ENCODE data around the gene TARS3.

DNA sequence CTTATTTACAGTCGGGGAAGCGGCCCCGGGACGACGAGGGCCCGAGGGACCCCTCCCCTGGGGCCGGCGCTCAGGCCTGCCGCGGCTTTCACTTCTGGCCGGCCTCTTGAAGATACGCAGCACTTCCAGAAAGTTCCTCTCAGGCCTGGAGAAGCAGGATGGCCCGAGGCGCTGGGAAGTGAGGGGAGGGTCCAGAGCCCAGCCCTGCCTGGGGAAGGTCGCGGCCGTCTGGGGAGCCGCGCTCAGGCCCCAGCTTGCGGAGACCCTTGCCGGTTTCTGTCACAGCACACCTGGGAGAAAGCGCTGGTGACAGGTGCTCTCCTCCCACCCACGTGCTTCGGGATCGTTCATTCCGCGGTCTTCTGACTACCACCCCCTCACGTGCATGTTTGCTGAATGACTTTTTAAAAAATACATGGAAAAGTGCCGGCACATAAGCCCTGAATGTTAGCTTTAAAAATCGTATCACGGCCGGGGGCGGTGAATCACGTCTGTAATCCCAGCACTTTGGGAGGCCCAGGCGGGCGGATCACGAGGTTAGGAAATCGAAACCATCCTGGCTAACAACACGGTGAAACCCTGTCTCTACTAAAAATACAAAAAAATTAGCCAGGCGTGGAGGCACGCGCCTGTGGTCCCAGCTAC lies 71.4 kb downstream of the TARS3 start:
- TF ChIP-seq, protein P1, sequence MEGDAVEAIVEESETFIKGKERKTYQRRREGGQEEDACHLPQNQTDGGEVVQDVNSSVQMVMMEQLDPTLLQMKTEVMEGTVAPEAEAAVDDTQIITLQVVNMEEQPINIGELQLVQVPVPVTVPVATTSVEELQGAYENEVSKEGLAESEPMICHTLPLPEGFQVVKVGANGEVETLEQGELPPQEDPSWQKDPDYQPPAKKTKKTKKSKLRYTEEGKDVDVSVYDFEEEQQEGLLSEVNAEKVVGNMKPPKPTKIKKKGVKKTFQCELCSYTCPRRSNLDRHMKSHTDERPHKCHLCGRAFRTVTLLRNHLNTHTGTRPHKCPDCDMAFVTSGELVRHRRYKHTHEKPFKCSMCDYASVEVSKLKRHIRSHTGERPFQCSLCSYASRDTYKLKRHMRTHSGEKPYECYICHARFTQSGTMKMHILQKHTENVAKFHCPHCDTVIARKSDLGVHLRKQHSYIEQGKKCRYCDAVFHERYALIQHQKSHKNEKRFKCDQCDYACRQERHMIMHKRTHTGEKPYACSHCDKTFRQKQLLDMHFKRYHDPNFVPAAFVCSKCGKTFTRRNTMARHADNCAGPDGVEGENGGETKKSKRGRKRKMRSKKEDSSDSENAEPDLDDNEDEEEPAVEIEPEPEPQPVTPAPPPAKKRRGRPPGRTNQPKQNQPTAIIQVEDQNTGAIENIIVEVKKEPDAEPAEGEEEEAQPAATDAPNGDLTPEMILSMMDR (IDR thresholded peaks at IDR 0.05 in 8 of 11, conservative IDR thresholded peaks at IDR 0.05 in 3 of 11): no peak
- TF ChIP-seq POLR2AphosphoS5 (IDR thresholded peaks at IDR 0.05) (no peak), POLR2A (IDR thresholded peaks at IDR 0.05) (no peak)
